Lung (tissue), 12 donors: ENCODE results near the gene CYTH1. TPM values are rescaled to one million over a fixed set of nuclear protein-coding genes. Genes with fewer than 3 reads are reported as not detected.
A peak's percentile ranks its signal among the peaks of the same experiment; 100 is the strongest.

Experiments used
- ATAC-seq: fragments of 200-7000 bp; cut with Tn5 transposase; one replicate; pipeline ENCODE4 v1.9.1; 2020; ENCODE audit warnings: moderate number of reproducible peaks; ENCODE audit not compliant: insufficient read depth, low FRiP score
- DNase-seq, 3 donors: peaks; one replicate each; pipeline ENCODE4 v3.0.0-alpha.2; 2013 to 2017
- H3K27ac ChIP-seq, 2 donors: one replicate each; pipeline ENCODE4 v1.5.1; 2013; ENCODE audit warnings: mild to moderate bottlenecking in 2 of 2, moderate library complexity in 2 of 2, control low read depth in 1 of 2, inconsistent platforms in 1 of 2, low read depth in 1 of 2, low read length in 1 of 2
- H3K27me3 ChIP-seq, 3 donors: one replicate each; pipeline ENCODE4 v1.5.1; 2013; ENCODE audit warnings: low read length in 2 of 3; ENCODE audit not compliant: control insufficient read depth in 3 of 3, insufficient read depth in 3 of 3
- H3K36me3 ChIP-seq, 4 donors: one replicate each; pipeline ENCODE4 v1.5.1; 2013; ENCODE audit warnings: low read length in 4 of 4, mild to moderate bottlenecking in 1 of 4, moderate library complexity in 1 of 4; ENCODE audit not compliant: control insufficient read depth in 4 of 4, insufficient read depth in 4 of 4
- H3K4me1 ChIP-seq, 5 donors: one replicate each; pipeline ENCODE4 v1.5.1; 2013; ENCODE audit warnings: low read length in 5 of 5, mild to moderate bottlenecking in 2 of 5, moderate library complexity in 1 of 5; ENCODE audit not compliant: control insufficient read depth in 5 of 5, insufficient read depth in 5 of 5
- H3K4me3 ChIP-seq: one replicate; pipeline ENCODE4 v1.5.1; 2013; ENCODE audit warnings: mild to moderate bottlenecking, control low read depth, moderate library complexity
- H3K9ac ChIP-seq, 2 donors: one replicate each; pipeline ENCODE4 v1.5.1; 2013; ENCODE audit warnings: low read length in 2 of 2, control low read depth in 1 of 2; ENCODE audit not compliant: insufficient read depth in 1 of 2
- H3K9me3 ChIP-seq, 4 donors: one replicate each; pipeline ENCODE4 v1.5.1; 2013; ENCODE audit warnings: low read length in 3 of 4, mild to moderate bottlenecking in 1 of 4, moderate library complexity in 1 of 4; ENCODE audit not compliant: control insufficient read depth in 4 of 4, insufficient read depth in 3 of 4
- WGBS, 2 donors: extraction: QIAGEN DNeasy Blood & Tissue Kit; methylation state at CpG; one replicate each; pipeline ENCODE4 v1.1.7; 2013; 5-methylcytosine and 5-hydroxymethylcytosine counted together
- polyA plus RNA-seq, 2 donors: library from polyadenylated mRNA; stranded (reverse); fragments of 200-250 nt; gene quantifications; one replicate each; pipeline ENCODE4 v1.2.1, GENCODE V29; 2013
- total RNA-seq, 2 donors: library from RNA; depleted of rRNA in 1 of 2; stranded (reverse); fragments of >200 nt in 1 of 2; gene quantifications; one replicate each; pipeline ENCODE4 v1.2.1, GENCODE V29; 2014 to 2021
- TF ChIP-seq, protein P1 (sequence below): IDR thresholded peaks from 2 replicates; pipeline ENCODE4 v1.5.1; 2012; ENCODE audit warnings: mild to moderate bottlenecking; ENCODE audit errors: control extremely low read depth, extremely low read depth
- donor health status: control.
- donor health status: control.
- donor health status: Bipolar disorder and iron deficiency.
- donor health status: healthy.
- donor health status: DM: yes; HTN: yes; CAD: no.

The CYTH1 gene
- total and polyA plus RNA-seq, 4 donors = 50.5 to 97.2 (median 76.0) TPM

DNA sequence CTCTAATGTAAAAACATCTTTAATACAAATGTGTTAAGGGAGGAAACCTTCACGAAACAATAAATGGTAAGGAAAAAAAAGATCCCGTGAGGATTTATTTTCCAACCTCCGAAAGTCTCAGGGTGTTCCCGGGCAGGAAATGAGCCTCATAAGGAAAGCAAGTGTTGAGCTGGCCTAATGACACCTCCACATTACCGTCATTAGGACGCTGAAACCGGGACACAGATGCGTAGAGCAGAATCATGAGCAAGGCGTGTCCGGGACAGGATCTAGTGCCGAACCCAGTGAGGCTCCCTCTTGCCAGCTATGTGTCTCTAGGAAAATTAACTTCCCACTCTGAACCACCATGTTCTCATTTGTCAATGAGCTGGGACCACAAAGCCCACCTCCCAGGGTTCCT, 22.7 kb upstream of the CYTH1 start:
- peaks cover 0 to 2% (median 0%) of the 10 kb centered on the region in 5 donors for H3K4me1 ChIP-seq
- ATAC-seq (no peak), DNase-seq (no peak)
- H3K27ac ChIP-seq = peak overlapping the region; percentile 31 to 57
- WGBS, 2 donors = 74 to 82% methylated on average over 11 of the region's 11 CpGs
- TF ChIP-seq, protein P1, sequence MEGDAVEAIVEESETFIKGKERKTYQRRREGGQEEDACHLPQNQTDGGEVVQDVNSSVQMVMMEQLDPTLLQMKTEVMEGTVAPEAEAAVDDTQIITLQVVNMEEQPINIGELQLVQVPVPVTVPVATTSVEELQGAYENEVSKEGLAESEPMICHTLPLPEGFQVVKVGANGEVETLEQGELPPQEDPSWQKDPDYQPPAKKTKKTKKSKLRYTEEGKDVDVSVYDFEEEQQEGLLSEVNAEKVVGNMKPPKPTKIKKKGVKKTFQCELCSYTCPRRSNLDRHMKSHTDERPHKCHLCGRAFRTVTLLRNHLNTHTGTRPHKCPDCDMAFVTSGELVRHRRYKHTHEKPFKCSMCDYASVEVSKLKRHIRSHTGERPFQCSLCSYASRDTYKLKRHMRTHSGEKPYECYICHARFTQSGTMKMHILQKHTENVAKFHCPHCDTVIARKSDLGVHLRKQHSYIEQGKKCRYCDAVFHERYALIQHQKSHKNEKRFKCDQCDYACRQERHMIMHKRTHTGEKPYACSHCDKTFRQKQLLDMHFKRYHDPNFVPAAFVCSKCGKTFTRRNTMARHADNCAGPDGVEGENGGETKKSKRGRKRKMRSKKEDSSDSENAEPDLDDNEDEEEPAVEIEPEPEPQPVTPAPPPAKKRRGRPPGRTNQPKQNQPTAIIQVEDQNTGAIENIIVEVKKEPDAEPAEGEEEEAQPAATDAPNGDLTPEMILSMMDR = no peak
- H3K27me3 ChIP-seq = no peaks in the 10 kb centered on the region
- no peak overlapping the region for H3K9ac ChIP-seq
- H3K4me3 ChIP-seq = no peak overlapping the region
- H3K9me3 ChIP-seq = no peaks in the 10 kb centered on the region
- H3K36me3 ChIP-seq = peaks cover 9 to 55% (median 24%) of the 10 kb centered on the region in 4 donors

DNA sequence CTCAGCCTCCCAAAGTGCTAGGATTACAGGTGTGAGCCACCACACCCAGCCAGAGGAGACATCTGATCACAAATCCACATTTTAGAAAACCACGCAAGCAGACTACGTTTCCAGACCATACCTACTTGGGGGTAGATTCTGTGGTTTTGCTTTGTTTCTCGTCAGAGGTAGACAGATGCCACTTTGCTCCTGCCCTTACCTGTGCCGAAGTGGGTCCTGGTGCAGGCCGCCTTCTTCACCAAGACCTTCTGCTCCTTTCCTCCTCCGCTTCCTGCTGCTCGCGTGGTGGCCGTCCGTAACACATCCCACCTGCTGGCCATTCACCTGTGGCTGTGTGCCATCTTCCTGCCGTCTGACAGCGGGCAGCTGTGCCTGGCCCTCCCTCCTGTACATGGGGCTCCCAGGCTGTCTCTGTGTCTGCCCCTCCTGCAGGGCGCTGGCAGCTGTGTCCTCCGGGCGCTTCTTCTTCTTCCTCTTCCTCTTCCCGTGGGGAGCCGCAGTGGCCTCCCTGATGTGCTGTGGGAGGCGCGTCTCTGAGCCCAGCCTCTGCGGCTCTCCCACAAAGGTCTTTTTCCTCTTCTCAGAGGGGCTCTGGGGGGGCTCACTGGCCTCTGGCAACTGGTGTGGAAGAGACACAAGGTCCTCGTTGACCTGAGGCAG, 21.2 kb upstream of the CYTH1 start:
- no peaks in the 10 kb centered on the region for H3K9me3 ChIP-seq
- TF ChIP-seq, protein P1 = no peak
- H3K9ac ChIP-seq = no peak overlapping the region
- WGBS, 2 donors = 64 to 73% methylated on average over 21 of the region's 21 CpGs
- peaks cover 17 to 59% (median 28%) of the 10 kb centered on the region in 4 donors for H3K36me3 ChIP-seq
- H3K27ac ChIP-seq = no peak overlapping the region
- peaks cover 0 to 2% (median 0%) of the 10 kb centered on the region in 5 donors for H3K4me1 ChIP-seq
- H3K27me3 ChIP-seq = no peaks in the 10 kb centered on the region
- no peak overlapping the region for H3K4me3 ChIP-seq
- ATAC-seq (no peak), DNase-seq (no peak)

DNA sequence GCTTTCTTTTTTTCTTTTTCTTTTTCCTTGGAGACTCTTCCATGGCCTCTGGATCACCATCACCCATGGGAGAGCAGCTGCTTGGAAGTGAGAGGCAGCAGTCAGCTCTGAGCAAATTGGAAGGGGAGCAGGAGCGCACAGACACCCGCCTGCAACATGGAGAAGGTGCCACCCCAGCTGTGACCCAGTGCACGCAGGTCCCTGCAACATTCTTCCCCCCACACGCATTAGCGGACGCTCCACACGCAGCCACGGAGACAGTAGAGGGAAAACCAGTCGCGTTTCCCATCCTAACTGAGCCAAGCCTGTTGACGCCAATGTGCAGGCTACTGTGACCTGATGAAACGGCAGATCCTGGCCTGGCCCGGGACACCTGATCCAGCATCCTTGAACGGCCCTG, 20.4 kb upstream of the CYTH1 start:
- no peak overlapping the region for H3K9ac ChIP-seq
- no peaks in the 10 kb centered on the region for H3K27me3 ChIP-seq
- H3K4me3 ChIP-seq = no peak overlapping the region
- peaks cover 24 to 65% (median 35%) of the 10 kb centered on the region in 4 donors for H3K36me3 ChIP-seq
- no peak overlapping the region for H3K27ac ChIP-seq
- H3K4me1 ChIP-seq = peaks cover 0 to 2% (median 0%) of the 10 kb centered on the region in 5 donors
- TF ChIP-seq, protein P1 = no peak
- DNase-seq (no peak), ATAC-seq (no peak)
- WGBS, 2 donors = 97% methylated on average over 14 of the region's 14 CpGs
- H3K9me3 ChIP-seq = peaks cover 0 to 3% (median 0%) of the 10 kb centered on the region in 4 donors
